PC-9 (cell line): ENCODE results near the gene SLC13A1.

Source experiments
- EZH2 ChIP-seq: fragments of 200-600 bp; sonication (generic); IDR thresholded peaks from 2 replicates; pipeline ENCODE4 v1.8.0; 2017; ENCODE audit warnings: antibody characterized with exemption, low read depth
- TF ChIP-seq, protein P1 (sequence below): fragments of 200-600 bp; sonication (generic); conservative IDR thresholded peaks from 2 replicates; pipeline ENCODE4 v1.6.1; 2017; ENCODE audit warnings: mixed run types, antibody characterized with exemption, mild to moderate bottlenecking, moderate library complexity

DNA sequence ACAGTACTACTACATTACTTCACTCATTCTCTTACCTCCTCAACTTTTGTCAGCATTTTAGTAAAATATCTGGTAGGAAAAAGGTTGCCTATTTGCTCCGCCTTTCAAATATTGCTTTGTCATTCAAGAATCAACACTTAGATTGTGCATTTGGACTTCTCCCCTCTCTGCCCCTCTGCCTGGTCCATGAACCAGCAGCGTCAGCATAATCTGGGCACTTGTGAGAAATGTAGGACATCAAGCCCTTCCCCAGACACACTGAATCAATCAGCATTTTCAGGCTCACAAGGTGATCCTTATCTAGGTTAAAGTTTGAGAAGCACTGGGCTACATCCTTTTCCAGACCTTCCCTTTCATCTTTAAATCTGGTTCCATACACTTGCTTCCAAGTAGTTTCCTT is 16.3 kb downstream of the SLC13A1 start:
- TF ChIP-seq, protein P1, sequence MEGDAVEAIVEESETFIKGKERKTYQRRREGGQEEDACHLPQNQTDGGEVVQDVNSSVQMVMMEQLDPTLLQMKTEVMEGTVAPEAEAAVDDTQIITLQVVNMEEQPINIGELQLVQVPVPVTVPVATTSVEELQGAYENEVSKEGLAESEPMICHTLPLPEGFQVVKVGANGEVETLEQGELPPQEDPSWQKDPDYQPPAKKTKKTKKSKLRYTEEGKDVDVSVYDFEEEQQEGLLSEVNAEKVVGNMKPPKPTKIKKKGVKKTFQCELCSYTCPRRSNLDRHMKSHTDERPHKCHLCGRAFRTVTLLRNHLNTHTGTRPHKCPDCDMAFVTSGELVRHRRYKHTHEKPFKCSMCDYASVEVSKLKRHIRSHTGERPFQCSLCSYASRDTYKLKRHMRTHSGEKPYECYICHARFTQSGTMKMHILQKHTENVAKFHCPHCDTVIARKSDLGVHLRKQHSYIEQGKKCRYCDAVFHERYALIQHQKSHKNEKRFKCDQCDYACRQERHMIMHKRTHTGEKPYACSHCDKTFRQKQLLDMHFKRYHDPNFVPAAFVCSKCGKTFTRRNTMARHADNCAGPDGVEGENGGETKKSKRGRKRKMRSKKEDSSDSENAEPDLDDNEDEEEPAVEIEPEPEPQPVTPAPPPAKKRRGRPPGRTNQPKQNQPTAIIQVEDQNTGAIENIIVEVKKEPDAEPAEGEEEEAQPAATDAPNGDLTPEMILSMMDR = no peak
- no peak for TF ChIP-seq EZH2
